Ishikawa (cell line): ENCODE measurements around the gene ESAM.

Experiments
- CEBPB ChIP-seq: IDR thresholded peaks from 2 replicates; pipeline ENCODE4 v1.6.1; 2012
- EP300 ChIP-seq: IDR thresholded peaks from 2 replicates; pipeline ENCODE4 v1.6.1; 2012; ENCODE audit warnings: borderline replicate concordance
- RAD21 ChIP-seq: IDR thresholded peaks from 2 replicates; pipeline ENCODE4 v1.6.1; 2012; ENCODE audit warnings: low read depth
- TCF12 ChIP-seq: IDR thresholded peaks from 2 replicates; pipeline ENCODE4 v1.6.1; 2012; ENCODE audit warnings: low read depth
- YY1 ChIP-seq: IDR thresholded peaks from 2 replicates; pipeline ENCODE4 v1.6.1; 2012; ENCODE audit warnings: low read depth
- ZBTB7A ChIP-seq: IDR thresholded peaks from 2 replicates; pipeline ENCODE4 v1.6.1; 2012; ENCODE audit warnings: low read depth
- TF ChIP-seq, protein P1 (sequence below): IDR thresholded peaks from 2 replicates; pipeline ENCODE4 v1.6.1; 2012

DNA sequence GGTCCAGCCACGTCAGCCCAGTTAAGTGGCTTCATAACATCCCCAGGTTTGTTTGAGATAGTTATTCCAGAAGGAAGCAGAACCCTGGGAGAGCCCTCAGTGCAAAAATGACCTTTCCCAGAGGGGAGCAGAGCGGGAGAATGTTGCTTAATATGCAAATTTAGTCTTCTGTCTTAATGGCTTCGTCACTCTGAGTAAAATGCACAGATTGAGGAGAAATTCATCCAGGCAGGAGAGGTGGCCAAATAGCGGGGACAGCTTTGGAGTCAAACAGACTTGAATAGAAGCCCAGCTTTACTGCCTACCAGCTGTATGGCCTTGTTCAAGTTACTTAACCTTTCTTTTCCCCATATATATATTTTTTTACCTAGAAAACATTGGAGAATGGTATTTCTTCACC, 34.6 kb downstream of the ESAM start:
- no peak for TF ChIP-seq ZBTB7A
- TF ChIP-seq CEBPB = no peak
- TF ChIP-seq TCF12 = no peak
- no peak for TF ChIP-seq RAD21
- TF ChIP-seq, protein P1, sequence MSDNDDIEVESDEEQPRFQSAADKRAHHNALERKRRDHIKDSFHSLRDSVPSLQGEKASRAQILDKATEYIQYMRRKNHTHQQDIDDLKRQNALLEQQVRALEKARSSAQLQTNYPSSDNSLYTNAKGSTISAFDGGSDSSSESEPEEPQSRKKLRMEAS = no peak
- no peak for TF ChIP-seq EP300
- no peak for TF ChIP-seq YY1
